Mesenchymal stem cell (in vitro differentiated cells and primary cell): ENCODE data around the gene PRKCB.

Source experiments
- DNase-seq: peaks from one replicate; pipeline ENCODE4 v3.0.0-alpha.2; 2013
- H2AFZ ChIP-seq: one replicate; pipeline ENCODE4 v1.6.1; 2013; ENCODE audit warnings: low read depth, mild to moderate bottlenecking, control low read depth, inconsistent platforms, low read length, moderate library complexity
- H2AK5ac ChIP-seq: 2 replicates; pipeline ENCODE4 v1.6.1; 2013; ENCODE audit warnings: low read length, moderate library complexity, mild to moderate bottlenecking, inconsistent platforms; ENCODE audit not compliant: severe bottlenecking
- H2BK120ac ChIP-seq: one replicate; pipeline ENCODE4 v1.6.1; 2013; ENCODE audit warnings: low read depth, mild to moderate bottlenecking, inconsistent platforms, low read length, moderate library complexity
- H2BK12ac ChIP-seq, 2 experiments: one replicate each; pipeline ENCODE4 v1.6.1; 2013; ENCODE audit warnings: inconsistent platforms in 2 of 2, low read length in 2 of 2, mild to moderate bottlenecking in 2 of 2, moderate library complexity in 2 of 2, control low read depth in 1 of 2
- H2BK15ac ChIP-seq: one replicate; pipeline ENCODE4 v1.6.1; 2013; ENCODE audit warnings: mild to moderate bottlenecking, low read depth, inconsistent platforms; ENCODE audit not compliant: poor library complexity, severe bottlenecking
- H2BK5ac ChIP-seq: 2 replicates; pipeline ENCODE4 v1.6.1; 2013; ENCODE audit warnings: low read depth, mild to moderate bottlenecking, low read length, control low read depth, inconsistent platforms; ENCODE audit not compliant: poor library complexity, severe bottlenecking
- H3K14ac ChIP-seq, 2 experiments: one replicate each; pipeline ENCODE4 v1.6.1; 2013; ENCODE audit warnings: inconsistent platforms in 2 of 2, low read length in 2 of 2, control low read depth in 1 of 2, mild to moderate bottlenecking in 1 of 2, moderate library complexity in 1 of 2
- H3K18ac ChIP-seq, 2 experiments: one replicate each; pipeline ENCODE4 v1.6.1; 2013; ENCODE audit warnings: inconsistent platforms in 2 of 2, low read length in 2 of 2, control low read depth in 1 of 2, low read depth in 1 of 2, mild to moderate bottlenecking in 1 of 2
- H3K23ac ChIP-seq, 2 experiments: one replicate each; pipeline ENCODE4 v1.6.1; 2013; ENCODE audit warnings: inconsistent platforms in 2 of 2, low read length in 2 of 2, mild to moderate bottlenecking in 2 of 2, moderate library complexity in 2 of 2, control low read depth in 1 of 2
- H3K27ac ChIP-seq: 2 replicates; pipeline ENCODE4 v1.5.1; 2013; ENCODE audit warnings: mild to moderate bottlenecking, moderate library complexity, low read length, control low read depth, inconsistent platforms; ENCODE audit not compliant: poor library complexity, severe bottlenecking
- H3K27me3 ChIP-seq, 2 experiments: 2 replicates each; pipeline versions ENCODE4 v1.6.1 to v1.7.0; 2013; ENCODE audit warnings: low read length in 2 of 2, mild to moderate bottlenecking in 2 of 2, moderate library complexity in 2 of 2, control low read depth in 1 of 2, inconsistent platforms in 1 of 2; ENCODE audit not compliant: control insufficient read depth in 1 of 2, insufficient read depth in 1 of 2
- H3K36me3 ChIP-seq, 2 experiments: 2 replicates each; pipeline versions ENCODE4 v1.6.1 to v1.7.0; 2013; ENCODE audit warnings: low read length in 2 of 2, control low read depth in 1 of 2, inconsistent platforms in 1 of 2, low read depth in 1 of 2, mild to moderate bottlenecking in 1 of 2; ENCODE audit not compliant: insufficient read depth in 2 of 2, control insufficient read depth in 1 of 2
- H3K4ac ChIP-seq, 2 experiments: one replicate each; pipeline ENCODE4 v1.6.1; 2013; ENCODE audit warnings: inconsistent platforms in 2 of 2, low read length in 2 of 2, mild to moderate bottlenecking in 2 of 2, moderate library complexity in 2 of 2, control low read depth in 1 of 2, low read depth in 1 of 2
- H3K4me1 ChIP-seq: 2 replicates; pipeline ENCODE4 v1.6.1; 2013; ENCODE audit warnings: low read depth, low read length, control low read depth; ENCODE audit not compliant: control insufficient read depth, insufficient read depth
- H3K4me2 ChIP-seq: 2 replicates; pipeline ENCODE4 v1.6.1; 2013; ENCODE audit warnings: low read length, mild to moderate bottlenecking, inconsistent platforms; ENCODE audit not compliant: poor library complexity, severe bottlenecking
- H3K4me3 ChIP-seq, 2 experiments: 2 replicates each; pipeline versions ENCODE4 v1.5.1 to v1.7.0; 2013; ENCODE audit warnings: low read length in 2 of 2, mild to moderate bottlenecking in 2 of 2, control low read depth in 1 of 2, low read depth in 1 of 2; ENCODE audit not compliant: insufficient read depth in 1 of 2
- H3K79me1 ChIP-seq: replicated peaks from 2 replicates; pipeline ENCODE4 v1.6.1; 2013; ENCODE audit warnings: mild to moderate bottlenecking, control low read depth, low read length, inconsistent platforms; ENCODE audit not compliant: poor library complexity, severe bottlenecking
- H3K9ac ChIP-seq: 2 replicates; pipeline ENCODE4 v1.7.0; 2013; ENCODE audit warnings: mild to moderate bottlenecking, low read length, moderate library complexity
- H3K9me3 ChIP-seq: 2 replicates; pipeline ENCODE4 v1.7.0; 2013; ENCODE audit warnings: mild to moderate bottlenecking, low read length; ENCODE audit not compliant: control insufficient read depth
- H4K8ac ChIP-seq: one replicate; pipeline ENCODE4 v1.6.1; 2013; ENCODE audit warnings: inconsistent platforms, mild to moderate bottlenecking, low read length, moderate library complexity
- H4K91ac ChIP-seq: one replicate; pipeline ENCODE4 v1.6.1; 2013; ENCODE audit warnings: mild to moderate bottlenecking, low read length, inconsistent platforms
- WGBS: methylation state at CpG from one replicate; pipeline ENCODE4 v1.1.7; 2013; ENCODE audit warnings: mixed read lengths; 5-methylcytosine and 5-hydroxymethylcytosine counted together

PRKCB gene

DNA sequence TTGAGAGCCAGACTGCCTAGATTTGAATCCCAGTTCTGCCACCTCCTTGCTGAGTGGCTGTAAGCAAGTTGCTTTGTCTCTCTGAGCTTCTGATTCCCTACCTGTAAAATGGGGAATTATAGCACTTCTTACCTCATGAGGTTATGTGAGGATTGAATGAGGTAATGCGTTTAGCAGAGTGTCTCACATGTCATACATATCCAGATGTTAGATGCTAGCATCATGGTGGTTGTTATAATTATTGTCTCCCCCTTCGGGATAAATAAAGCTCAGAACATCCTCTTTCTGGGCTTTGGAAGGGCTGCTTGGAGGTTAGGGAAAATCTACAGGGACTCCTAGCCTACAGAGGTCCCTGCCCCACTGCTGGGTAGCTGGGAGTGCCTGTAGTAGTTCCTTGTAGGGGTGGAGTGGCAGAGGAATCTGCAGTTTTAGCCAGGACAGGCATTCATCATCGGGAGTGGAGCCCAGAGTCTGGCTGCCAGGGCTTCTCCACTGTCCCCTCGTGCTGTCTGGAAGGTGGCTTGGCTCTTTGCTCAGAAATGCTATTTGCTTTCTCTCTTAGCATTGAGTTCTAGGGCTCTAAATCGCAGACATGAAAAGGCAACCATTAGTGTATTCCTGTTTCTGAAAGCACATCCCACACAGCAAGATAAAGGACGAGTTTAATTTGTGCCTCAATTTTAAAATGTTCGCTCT lies 282.5 kb downstream of the PRKCB start:
- no peak overlapping the region for H2AK5ac ChIP-seq
- H2BK12ac ChIP-seq = no peak overlapping the region
- no peak overlapping the region for H4K8ac ChIP-seq
- H3K4me3 ChIP-seq = no peak overlapping the region
- no peaks in the 10 kb centered on the region for H3K27me3 ChIP-seq
- DNase-seq = no peak
- no peak overlapping the region for H3K14ac ChIP-seq
- no peak overlapping the region for H3K23ac ChIP-seq
- H2BK5ac ChIP-seq = no peak overlapping the region
- no peak overlapping the region for H2AFZ ChIP-seq
- H3K4me2 ChIP-seq = no peak overlapping the region
- H3K18ac ChIP-seq = no peak overlapping the region
- H3K36me3 ChIP-seq = no peaks in the 10 kb centered on the region
- 59% methylated on average over 6 of the region's 7 CpGs for WGBS
- H2BK15ac ChIP-seq = no peak overlapping the region
- H3K9me3 ChIP-seq = peaks cover 3% of the 10 kb centered on the region
- H4K91ac ChIP-seq = no peak overlapping the region
- no peaks in the 10 kb centered on the region for H3K79me1 ChIP-seq
- no peak overlapping the region for H2BK120ac ChIP-seq
- no peak overlapping the region for H3K9ac ChIP-seq
- H3K4me1 ChIP-seq = no peaks in the 10 kb centered on the region
- no peak overlapping the region for H3K4ac ChIP-seq
- no peak overlapping the region for H3K27ac ChIP-seq

DNA sequence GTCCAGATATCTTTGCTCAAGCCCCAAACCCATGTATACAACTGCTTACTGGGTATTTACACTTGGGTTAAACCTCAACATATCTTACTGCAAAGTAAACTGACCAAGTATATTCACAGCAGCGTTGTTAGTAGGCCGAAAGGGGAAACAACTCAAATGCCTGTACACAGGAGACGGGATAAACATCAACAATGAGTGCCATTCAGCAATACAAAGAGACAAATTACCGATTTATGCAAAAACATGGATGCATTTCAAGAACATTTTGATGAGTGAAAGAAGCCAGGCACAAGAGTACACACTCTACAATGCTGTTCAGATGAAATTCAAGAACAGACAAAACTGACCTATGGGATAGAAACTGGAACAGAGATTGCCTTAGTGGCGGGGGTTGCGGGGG lies 284.0 kb downstream of the PRKCB start:
- Histone ChIP-seq H2BK120ac (no peak overlapping the region), H3K18ac (no peak overlapping the region)
- 78% methylated on average over 5 of the region's 6 CpGs for WGBS

GRCh38 chr16:24123275-24123674 lies 287.5 kb downstream of the PRKCB start:
- H3K4me1 ChIP-seq = no peaks in the 10 kb centered on the region
- no peak overlapping the region for H4K8ac ChIP-seq
- H3K4me3 ChIP-seq = no peak overlapping the region
- no peaks in the 10 kb centered on the region for H3K79me1 ChIP-seq
- WGBS = 59% methylated on average over 1 of the region's 1 CpG
- no peaks in the 10 kb centered on the region for H3K9me3 ChIP-seq
- no peak overlapping the region for H2AFZ ChIP-seq
- no peak overlapping the region for H2BK120ac ChIP-seq
- no peak overlapping the region for H3K4ac ChIP-seq
- no peak overlapping the region for H3K18ac ChIP-seq
- DNase-seq = no peak
- no peak overlapping the region for H4K91ac ChIP-seq
- no peak overlapping the region for H2BK15ac ChIP-seq
- no peak overlapping the region for H3K9ac ChIP-seq
- H3K36me3 ChIP-seq = no peaks in the 10 kb centered on the region
- no peak overlapping the region for H3K23ac ChIP-seq
- H2BK12ac ChIP-seq = no peak overlapping the region
- no peaks in the 10 kb centered on the region for H3K27me3 ChIP-seq
- no peak overlapping the region for H3K27ac ChIP-seq
- H2AK5ac ChIP-seq = no peak overlapping the region
- H3K14ac ChIP-seq = no peak overlapping the region
- H3K4me2 ChIP-seq = no peak overlapping the region
- no peak overlapping the region for H2BK5ac ChIP-seq

More for the DNA sequence above, 284.0 kb downstream of the PRKCB start:
- Histone ChIP-seq H2BK5ac (no peak overlapping the region), H3K4ac (no peak overlapping the region), H2AK5ac (no peak overlapping the region), H3K14ac (no peak overlapping the region), H2AFZ (no peak overlapping the region), H2BK15ac (no peak overlapping the region), H3K4me2 (no peak overlapping the region), H3K4me1 (no peaks in the 10 kb centered on the region), H3K27me3 (no peaks in the 10 kb centered on the region), H3K9ac (no peak overlapping the region), H3K9me3 (peaks cover 2% of the 10 kb centered on the region), H4K8ac (no peak overlapping the region), H3K23ac (no peak overlapping the region), H4K91ac (no peak overlapping the region), H3K4me3 (no peak overlapping the region), H3K27ac (no peak overlapping the region), H3K36me3 (no peaks in the 10 kb centered on the region), H2BK12ac (no peak overlapping the region), H3K79me1 (no peaks in the 10 kb centered on the region)
- DNase-seq = no peak

GRCh38 chr16:24124291-24124690 lies 288.5 kb downstream of the PRKCB start:
- Histone ChIP-seq H2AK5ac (no peak overlapping the region), H4K91ac (no peak overlapping the region), H3K4me1 (no peaks in the 10 kb centered on the region), H3K9me3 (no peaks in the 10 kb centered on the region), H3K18ac (no peak overlapping the region), H4K8ac (no peak overlapping the region), H3K79me1 (no peaks in the 10 kb centered on the region), H3K27me3 (no peaks in the 10 kb centered on the region), H2BK15ac (no peak overlapping the region), H3K9ac (no peak overlapping the region), H2BK120ac (no peak overlapping the region), H2BK12ac (no peak overlapping the region), H3K4me3 (no peak overlapping the region), H2BK5ac (no peak overlapping the region), H3K23ac (no peak overlapping the region), H3K36me3 (no peaks in the 10 kb centered on the region), H3K4me2 (no peak overlapping the region), H2AFZ (no peak overlapping the region), H3K4ac (no peak overlapping the region), H3K27ac (no peak overlapping the region), H3K14ac (no peak overlapping the region)
- no peak for DNase-seq
- WGBS = 72% methylated on average over 7 of the region's 7 CpGs
